Keratinocyte (primary cell): ENCODE data around the gene PARPBP. TPM values are rescaled to one million over a fixed set of nuclear protein-coding genes. Genes with fewer than 3 reads are reported as not detected.
"Not testable (repeated sequence)": the region's sequence is repeated elsewhere in the genome, so short reads cannot be mapped to it uniquely, and the experiment has no call there.

Experiments
- DNase-seq: peaks from one replicate; pipeline ENCODE4 v3.0.0-alpha.2; 2011; ENCODE audit warnings: low read depth, missing footprints, low spot score
- FAIRE-seq: peaks from 2 replicates; lab custom pipeline; 2011; peaks lifted over from hg19 to GRCh38; lab: Jason Lieb, UNC
- H2AFZ ChIP-seq: 2 replicates; pipeline ENCODE4 v1.6.0; 2012; ENCODE audit warnings: low read length, control low read depth, inconsistent platforms; ENCODE audit not compliant: control insufficient read depth
- H3K27ac ChIP-seq: 2 replicates; pipeline ENCODE4 v1.5.1; 2011; ENCODE audit warnings: low read length; ENCODE audit not compliant: control insufficient read depth, insufficient read depth
- H3K27me3 ChIP-seq: 3 replicates; pipeline ENCODE4 v1.6.0; 2011; ENCODE audit warnings: low read length; ENCODE audit not compliant: control insufficient read depth, insufficient read depth; ENCODE audit errors: extremely low read depth
- H3K36me3 ChIP-seq, 2 experiments: 2 replicates in 1 of 2; 3 replicates in 1 of 2; pipeline ENCODE4 v1.5.1; 2011; ENCODE audit warnings: low read length in 2 of 2, mild to moderate bottlenecking in 1 of 2; ENCODE audit not compliant: control insufficient read depth in 2 of 2, insufficient read depth in 2 of 2; ENCODE audit errors: extremely low read depth in 1 of 2
- H3K4me1 ChIP-seq: 3 replicates; pipeline ENCODE4 v1.5.1; 2011; ENCODE audit warnings: low read length; ENCODE audit not compliant: control insufficient read depth, insufficient read depth; ENCODE audit errors: extremely low read depth
- H3K4me2 ChIP-seq: 3 replicates; pipeline ENCODE4 v1.6.0; 2011; ENCODE audit warnings: low read depth, low read length; ENCODE audit not compliant: control insufficient read depth, insufficient read depth; ENCODE audit errors: extremely low read depth
- H3K4me3 ChIP-seq, 3 experiments: fragments of 200-600 bp in 1 of 3; sonication (generic) in 1 of 3; 2 replicates in 2 of 3; 3 replicates in 1 of 3; pipeline ENCODE4 v1.5.1; 2011 to 2016; ENCODE audit warnings: low read length in 3 of 3, mild to moderate bottlenecking in 3 of 3, control low read depth in 2 of 3, inconsistent platforms in 1 of 3, low read depth in 1 of 3, mixed read lengths in 1 of 3, mixed run types in 1 of 3, moderate library complexity in 1 of 3; ENCODE audit not compliant: control insufficient read depth in 2 of 3, insufficient read depth in 2 of 3; ENCODE audit errors: extremely low read depth in 1 of 3
- H3K79me2 ChIP-seq: 2 replicates; pipeline ENCODE4 v1.6.0; 2012; ENCODE audit warnings: low read length; ENCODE audit not compliant: control insufficient read depth, insufficient read depth
- H3K9ac ChIP-seq: 3 replicates; pipeline ENCODE4 v1.6.0; 2011; ENCODE audit warnings: low read length; ENCODE audit not compliant: control insufficient read depth, insufficient read depth; ENCODE audit errors: extremely low read depth
- H3K9me1 ChIP-seq: 3 replicates; pipeline ENCODE4 v1.6.0; 2011; ENCODE audit warnings: low read length; ENCODE audit not compliant: control insufficient read depth, insufficient read depth; ENCODE audit errors: extremely low read depth
- H3K9me3 ChIP-seq: 2 replicates; pipeline ENCODE4 v1.5.1; 2012; ENCODE audit warnings: low read depth, low read length; ENCODE audit not compliant: control insufficient read depth
- H4K20me1 ChIP-seq: 3 replicates; pipeline ENCODE4 v1.6.0; 2011; ENCODE audit warnings: low read length; ENCODE audit not compliant: control insufficient read depth, insufficient read depth; ENCODE audit errors: extremely low read depth
- CTCF ChIP-seq, 3 experiments: IDR thresholded peaks in 1 of 3; conservative IDR thresholded peaks in 1 of 3; optimal IDR thresholded peaks in 1 of 3; 2 replicates in 2 of 3; 3 replicates in 1 of 3; pipeline versions ENCODE3 to v1.5.1; 2011; ENCODE audit warnings: low read length in 3 of 3, mild to moderate bottlenecking in 3 of 3, moderate library complexity in 2 of 3, control low read depth in 1 of 3, inconsistent platforms in 1 of 3; ENCODE audit not compliant: insufficient read depth in 2 of 3; ENCODE audit errors: extremely low read depth in 1 of 3
- EZH2 ChIP-seq: IDR thresholded peaks from one replicate; pipeline ENCODE4 v1.6.1; 2012; ENCODE audit warnings: inconsistent platforms, mild to moderate bottlenecking, low read length, moderate library complexity
- dilution Hi-C: fragments of 300-500 bp; cut with MboI; formaldehyde crosslinking; loops from one replicate; pipeline ENCODE4 v1.7.0; 2020; ENCODE audit warnings: low sequenced_read_pairs; ENCODE audit not compliant: extremely low pct_ligation_motif_present
- polyA minus RNA-seq, 3 experiments: library from RNA; depleted of rRNA, polyadenylated mRNA; stranded (reverse); fragments of >200 nt; gene quantifications; 1 replicate in 1 of 3; 2 replicates in 1 of 3; 3 replicates in 1 of 3; pipeline ENCODE4 v1.2.3, GENCODE V29; 2011
- polyA plus RNA-seq, 5 experiments: library from polyadenylated mRNA; depleted of rRNA in 3 of 5; stranded (reverse) in 3 of 5; stranded (forward) in 1 of 5; unstranded in 1 of 5; fragments of >200 nt; gene quantifications; 1 replicate in 1 of 5; 2 replicates in 3 of 5; 3 replicates in 1 of 5; pipeline versions ENCODE4 v1.2.1 to v1.2.3, GENCODE V29; 2011 to 2012; ENCODE audit warnings: missing spikeins in 2 of 5, low read depth in 1 of 5, low replicate concordance in 1 of 5

PARPBP gene
- polyA plus RNA-seq: 3.7 to 9.1 TPM (median 4.8 TPM) in 3 replicates
- 0.99 TPM for polyA plus RNA-seq (2011; ENCODE audit: low read depth)
- polyA plus RNA-seq (2011; cell fraction: cytosol; rRNA removed): 3.3 and 5.1 TPM in 2 replicates
- 2.4 and 4.4 TPM in 2 replicates for polyA plus RNA-seq (2011; cell fraction: nucleus; rRNA removed)
- 1.3 and 5.9 TPM in 2 replicates for polyA plus RNA-seq (2012; ENCODE audit: low replicate concordance)
- polyA minus RNA-seq: 0.82 to 7.4 TPM (median 3.5 TPM) in 3 replicates
- polyA minus RNA-seq (2011; cell fraction: cytosol; rRNA and poly(A)+ RNA removed): 1.3 TPM
- polyA minus RNA-seq (2011; cell fraction: nucleus; rRNA and poly(A)+ RNA removed): 2.3 and 6.7 TPM in 2 replicates

- H3K27ac ChIP-seq: peak within 1 kb of the TSS; percentile 83
- no peaks in the 10 kb centered on the region for H3K9me3 ChIP-seq
- peaks cover 18% of the 10 kb centered on the region for H3K4me1 ChIP-seq
- H3K36me3 ChIP-seq: peaks cover 0 to 4% of the 10 kb centered on the region in 2 experiments
- no peaks in the 10 kb centered on the region for H3K27me3 ChIP-seq
- dilution Hi-C loops: no loop called here
- no peaks in the 10 kb centered on the region for H4K20me1 ChIP-seq
- peak; percentile 44 for FAIRE-seq
- DNase-seq: peak; percentile 74
- no peaks in the 10 kb centered on the region for H3K9me1 ChIP-seq
- H3K9ac ChIP-seq: peak within 1 kb of the TSS; percentile 98
- peaks cover 30% of the 10 kb centered on the region for H3K79me2 ChIP-seq
- H2AFZ ChIP-seq: peak within 1 kb of the TSS; percentile 98
- TF ChIP-seq EZH2: no peak
- TF ChIP-seq CTCF (optimal IDR thresholded peaks at IDR 0.05 in 1 of 3, IDR thresholded peaks at IDR 0.05 in 1 of 3, conservative IDR thresholded peaks at IDR 0.05 in 1 of 3; ENCODE audit: extremely low read depth in 1 of 3, insufficient read depth in 2 of 3, low read length in 3 of 3): peak in 2 of 3 experiments; percentile 9 to 13
- peak within 1 kb of the TSS; percentile 92 to 99 (median 94) for H3K4me3 ChIP-seq
- peak within 1 kb of the TSS; percentile 94 for H3K4me2 ChIP-seq
Observed at GRCh38 chr12:102119674-102120563, at the start of gene PARPBP, which contains the start of gene NUP37. TSS of gene PARPBP (plus strand) at chr12:102120183. CDS start at chr12:102123889, 3,706 bp downstream. TSS of gene NUP37 (minus strand) at chr12:102120114. CDS start at chr12:102118518, 1,596 bp downstream.

GRCh38 chr12:102072092-102072491 lies 47.9 kb upstream of the PARPBP start:
- FAIRE-seq, H3K27me3 ChIP-seq, H4K20me1 ChIP-seq, dilution Hi-C loops, H3K9me3 ChIP-seq, H3K4me2 ChIP-seq, H3K4me3 ChIP-seq, H3K79me2 ChIP-seq, DNase-seq, H3K9ac ChIP-seq, H3K9me1 ChIP-seq, H3K4me1 ChIP-seq, H2AFZ ChIP-seq, H3K27ac ChIP-seq, H3K36me3 ChIP-seq: not testable (repeated sequence)
